Upper lobe of left lung (tissue), 4 donors: ENCODE measurements around the gene GZF1.

Experiments
- CTCF ChIP-seq, 6 experiments: fragments of 450-650 bp in 4 of 6; fragments of 200-600 bp in 2 of 6; sonication (generic) in 2 of 6; IDR thresholded peaks; one replicate each; pipeline ENCODE4 v1.5.1; 2016 to 2019; ENCODE audit warnings: antibody characterized with exemption in 6 of 6
- EP300 ChIP-seq, 4 donors: sonication (generic); formaldehyde crosslinking; IDR thresholded peaks; one replicate each; pipeline ENCODE4 v1.5.1; 2017; ENCODE audit warnings: antibody characterized with exemption in 4 of 4, control low read depth in 2 of 4
- POLR2A ChIP-seq, 4 donors: fragments of 450-650 bp; IDR thresholded peaks; one replicate each; pipeline ENCODE4 v1.5.1; 2016 to 2017; ENCODE audit warnings: antibody characterized with exemption in 4 of 4, mild to moderate bottlenecking in 2 of 4

- TF ChIP-seq CTCF (IDR thresholded peaks at IDR 0.05) (no peak), POLR2A (IDR thresholded peaks at IDR 0.05) (no peak), EP300 (IDR thresholded peaks at IDR 0.05) (no peak)
Measured at GRCh38 chr20:23347791-23348190, 14.2 kb upstream of the GZF1 start.
